PC-3 (cell line): ENCODE data around the gene EN2. TPM values are rescaled to one million over a fixed set of nuclear protein-coding genes. Genes with fewer than 3 reads are reported as not detected.

Source experiments
- ATAC-seq: fragments of 200-7000 bp; cut with Tn5 transposase; 2 replicates; pipeline ENCODE4 v1.9.1; 2020; ENCODE audit warnings: mild to moderate bottlenecking, moderate library complexity
- BruUV-seq: library from RNA; stranded (reverse); fragments of 400-500 nt; replicated peaks from 2 replicates; lab custom pipeline; 2021; lab: Mats Ljungman, UMichigan
- CTCF ChIA-PET: fragments of 300-600 bp; sonication (Branson Sonifier 250); formaldehyde crosslinking; loops from one replicate; lab custom pipeline; 2022; ENCODE audit warnings: antibody characterized with exemption; lab: Charles Lee
- POLR2A ChIA-PET: fragments of 300-600 bp; sonication (Branson Sonifier 250); formaldehyde crosslinking; loops from one replicate; lab custom pipeline; 2022; ENCODE audit warnings: antibody characterized with exemption; ENCODE audit not compliant: unreplicated experiment; lab: Charles Lee
- DNase-seq: peaks from one replicate; pipeline ENCODE4 v3.0.0-alpha.2; 2015
- H2AFZ ChIP-seq: fragments of 300-600 bp; sonication (generic); 2 replicates; pipeline ENCODE4 v1.6.0; 2016; ENCODE audit warnings: antibody characterized with exemption, low read length
- H3F3A ChIP-seq: fragments of 300-600 bp; sonication (generic); one replicate; pipeline ENCODE4 v1.6.0; 2017; ENCODE audit warnings: antibody characterized with exemption, low read length, control low read depth, mild to moderate bottlenecking; ENCODE audit not compliant: unreplicated experiment
- H3K27ac ChIP-seq: fragments of 300-600 bp; sonication (generic); 2 replicates; pipeline ENCODE4 v1.5.1; 2016; ENCODE audit warnings: mild to moderate bottlenecking, low read length
- H3K27me3 ChIP-seq: fragments of 300-600 bp; sonication (generic); 2 replicates; pipeline ENCODE4 v1.6.1; 2016; ENCODE audit warnings: low read length, mixed read lengths
- H3K36me3 ChIP-seq: fragments of 300-600 bp; sonication (generic); 2 replicates; pipeline ENCODE4 v1.6.1; 2016; ENCODE audit warnings: low read depth, mixed run types, low read length, mixed read lengths
- H3K4me1 ChIP-seq: fragments of 300-600 bp; sonication (generic); 2 replicates; pipeline ENCODE4 v1.5.1; 2016; ENCODE audit warnings: low read length; ENCODE audit not compliant: insufficient read depth
- H3K4me2 ChIP-seq: fragments of 300-600 bp; sonication (generic); 2 replicates; pipeline ENCODE4 v1.6.0; 2016; ENCODE audit warnings: low read length
- H3K4me3 ChIP-seq: fragments of 300-600 bp; sonication (generic); 2 replicates; pipeline ENCODE4 v1.5.1; 2016; ENCODE audit warnings: mild to moderate bottlenecking, low read length, mixed read lengths
- H3K79me2 ChIP-seq: fragments of 300-600 bp; sonication (generic); 2 replicates; pipeline ENCODE4 v1.6.1; 2017; ENCODE audit warnings: low read length, mixed read lengths
- H3K9ac ChIP-seq: fragments of 300-600 bp; sonication (generic); 2 replicates; pipeline ENCODE4 v1.6.0; 2016; ENCODE audit warnings: mild to moderate bottlenecking, low read length
- H3K9me2 ChIP-seq: fragments of 300-600 bp; sonication (generic); replicated peaks from 2 replicates; pipeline ENCODE4 v1.6.1; 2016; ENCODE audit warnings: mixed run types, low read length, mixed read lengths
- H3K9me3 ChIP-seq: fragments of 300-600 bp; sonication (generic); 2 replicates; pipeline ENCODE4 v1.6.1; 2016; ENCODE audit warnings: low read length, mixed read lengths
- H4K20me1 ChIP-seq: fragments of 300-600 bp; sonication (generic); 2 replicates; pipeline ENCODE4 v1.6.1; 2016; ENCODE audit warnings: low read length, mixed read lengths
- EZH2 ChIP-seq: fragments of 300-600 bp; sonication (generic); IDR thresholded peaks from one replicate; pipeline ENCODE4 v1.6.1; 2017; ENCODE audit warnings: antibody characterized with exemption, mild to moderate bottlenecking, low read length; ENCODE audit not compliant: unreplicated experiment
- EZH2phosphoT487 ChIP-seq: fragments of 300-600 bp; sonication (generic); IDR thresholded peaks from 2 replicates; pipeline ENCODE4 v1.6.1; 2018; ENCODE audit warnings: mild to moderate bottlenecking, antibody characterized with exemption, low read length, borderline replicate concordance
- intact Hi-C: fragments of 100-400 bp; cut with micrococcal nuclease; formaldehyde crosslinking; loops from 2 replicates; pipeline ENCODE4 v1.9.0; 2023
- total RNA-seq: library from RNA; depleted of rRNA; stranded (reverse); fragments of >200 nt; gene quantifications from 2 replicates; pipeline ENCODE4 v1.2.3, GENCODE V29; 2014
- TF ChIP-seq, protein P1 (sequence below): fragments of 300-600 bp; sonication (generic); conservative IDR thresholded peaks from 2 replicates; pipeline ENCODE4 v1.5.1; 2017; ENCODE audit warnings: antibody characterized with exemption, low read depth, mild to moderate bottlenecking, low read length

Gene EN2
- total RNA-seq, 1 experiment from 2014 or later: 2.3 TPM

DNA sequence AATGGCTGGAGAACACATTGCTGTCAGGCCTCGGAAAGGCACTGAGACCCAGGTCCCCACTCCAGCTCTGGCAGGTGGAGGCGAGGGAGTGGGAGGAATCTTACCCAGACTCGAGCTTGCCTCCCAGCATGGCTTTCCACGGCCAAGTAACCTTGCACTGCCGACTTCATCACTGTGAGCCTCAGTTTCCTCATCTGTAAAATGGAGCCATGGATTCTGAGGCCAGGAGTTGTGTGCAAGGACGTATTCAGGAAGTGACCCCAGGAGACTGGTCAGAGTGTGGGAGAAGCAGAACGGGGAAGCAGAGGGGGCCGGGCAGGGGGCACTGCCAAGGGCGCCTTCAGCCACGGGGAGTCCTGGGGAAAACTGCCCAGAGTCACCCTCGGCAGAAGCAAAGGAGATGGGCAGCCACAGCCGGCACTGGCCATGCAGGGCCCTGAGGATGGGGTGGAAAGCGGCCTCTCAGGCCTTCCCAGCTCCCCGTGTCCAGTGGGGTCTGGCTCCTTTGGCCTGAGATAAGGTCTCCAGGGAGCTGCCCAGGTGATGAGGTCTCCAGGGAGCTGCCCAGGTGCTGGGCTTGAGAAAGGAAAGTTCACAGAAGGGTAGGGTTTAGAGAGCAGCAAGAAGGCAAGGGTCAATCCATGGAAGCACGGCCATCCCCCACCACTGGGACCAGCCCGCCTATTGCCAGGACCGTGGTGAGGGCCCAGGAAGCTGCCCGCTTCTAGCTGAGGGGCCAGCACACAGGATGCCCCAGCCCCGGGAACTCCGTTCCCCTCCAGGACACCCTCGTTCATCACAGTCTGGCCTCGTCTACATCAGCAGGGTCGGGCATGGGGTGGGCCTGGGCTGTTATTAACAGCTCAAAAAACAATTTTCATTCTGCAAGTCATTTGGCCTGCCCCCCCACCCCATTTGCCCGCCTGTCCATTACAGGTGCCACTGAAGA, 34.3 kb upstream of the EN2 start:
- ATAC-seq (no peak), DNase-seq (no peak)
- CTCF ChIA-PET: no interaction called here
- no peaks in the 10 kb centered on the region for H3K36me3 ChIP-seq
- TF ChIP-seq EZH2: no peak
- no peak for TF ChIP-seq EZH2phosphoT487
- TF ChIP-seq, protein P1, sequence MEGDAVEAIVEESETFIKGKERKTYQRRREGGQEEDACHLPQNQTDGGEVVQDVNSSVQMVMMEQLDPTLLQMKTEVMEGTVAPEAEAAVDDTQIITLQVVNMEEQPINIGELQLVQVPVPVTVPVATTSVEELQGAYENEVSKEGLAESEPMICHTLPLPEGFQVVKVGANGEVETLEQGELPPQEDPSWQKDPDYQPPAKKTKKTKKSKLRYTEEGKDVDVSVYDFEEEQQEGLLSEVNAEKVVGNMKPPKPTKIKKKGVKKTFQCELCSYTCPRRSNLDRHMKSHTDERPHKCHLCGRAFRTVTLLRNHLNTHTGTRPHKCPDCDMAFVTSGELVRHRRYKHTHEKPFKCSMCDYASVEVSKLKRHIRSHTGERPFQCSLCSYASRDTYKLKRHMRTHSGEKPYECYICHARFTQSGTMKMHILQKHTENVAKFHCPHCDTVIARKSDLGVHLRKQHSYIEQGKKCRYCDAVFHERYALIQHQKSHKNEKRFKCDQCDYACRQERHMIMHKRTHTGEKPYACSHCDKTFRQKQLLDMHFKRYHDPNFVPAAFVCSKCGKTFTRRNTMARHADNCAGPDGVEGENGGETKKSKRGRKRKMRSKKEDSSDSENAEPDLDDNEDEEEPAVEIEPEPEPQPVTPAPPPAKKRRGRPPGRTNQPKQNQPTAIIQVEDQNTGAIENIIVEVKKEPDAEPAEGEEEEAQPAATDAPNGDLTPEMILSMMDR: no peak
- H3K4me2 ChIP-seq: no peak overlapping the region
- H3K27ac ChIP-seq: no peak overlapping the region
- no peaks in the 10 kb centered on the region for H3K79me2 ChIP-seq
- intact Hi-C loops: no loop called here
- no peaks in the 10 kb centered on the region for H3F3A ChIP-seq
- POLR2A ChIA-PET: no interaction called here
- no peak overlapping the region for H3K9ac ChIP-seq
- H2AFZ ChIP-seq: no peak overlapping the region
- H3K9me3 ChIP-seq: no peaks in the 10 kb centered on the region
- no peaks in the 10 kb centered on the region for H3K4me1 ChIP-seq
- H3K4me3 ChIP-seq: no peak overlapping the region
- no TSS peak for BruUV-seq
- H3K27me3 ChIP-seq: peaks cover 94% of the 10 kb centered on the region
- no peaks in the 10 kb centered on the region for H4K20me1 ChIP-seq
- H3K9me2 ChIP-seq: no peaks in the 10 kb centered on the region

GRCh38 chr7:155424301-155425010, 33.5 kb upstream of the EN2 start:
- Histone ChIP-seq H3K4me1 (no peaks in the 10 kb centered on the region), H3K4me3 (no peak overlapping the region), H4K20me1 (no peaks in the 10 kb centered on the region), H3K79me2 (no peaks in the 10 kb centered on the region), H3K36me3 (no peaks in the 10 kb centered on the region), H3F3A (no peaks in the 10 kb centered on the region), H3K27ac (no peak overlapping the region), H3K9me2 (no peaks in the 10 kb centered on the region), H3K9ac (no peak overlapping the region), H3K27me3 (peaks cover 94% of the 10 kb centered on the region), H3K9me3 (no peaks in the 10 kb centered on the region), H3K4me2 (no peak overlapping the region), H2AFZ (no peak overlapping the region)
- ChIA-PET POLR2A (no interaction called here), CTCF (no interaction called here)
- TF ChIP-seq EZH2phosphoT487 (no peak), EZH2 (no peak)
- TF ChIP-seq, protein P1: no peak
- DNase-seq: no peak
- ATAC-seq: no peak
- BruUV-seq: no TSS peak
- intact Hi-C loops: no loop called here

DNA sequence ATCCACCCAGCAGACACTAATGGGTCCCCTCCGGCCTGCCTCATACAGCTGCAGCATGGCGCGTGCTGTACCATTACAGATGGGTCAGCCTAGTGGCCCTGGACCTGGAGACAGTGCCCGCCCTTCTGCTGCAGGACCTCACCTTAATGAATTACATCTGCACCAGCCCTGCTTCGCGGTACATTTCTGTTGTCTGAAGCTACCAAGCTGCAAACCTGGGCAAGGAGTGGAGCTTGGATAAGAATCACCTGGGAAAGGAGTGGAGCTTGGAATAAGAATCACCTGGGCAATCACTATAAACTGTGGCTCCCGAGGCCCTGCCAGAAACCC, 33.0 kb upstream of the EN2 start:
- Histone ChIP-seq H3K27ac (no peak overlapping the region), H3K27me3 (peaks cover 94% of the 10 kb centered on the region), H3K9me3 (no peaks in the 10 kb centered on the region), H3K9ac (no peak overlapping the region), H4K20me1 (no peaks in the 10 kb centered on the region), H3K4me1 (no peaks in the 10 kb centered on the region), H3K4me2 (no peak overlapping the region), H3F3A (no peaks in the 10 kb centered on the region), H3K79me2 (no peaks in the 10 kb centered on the region), H2AFZ (no peak overlapping the region), H3K4me3 (no peak overlapping the region), H3K36me3 (no peaks in the 10 kb centered on the region), H3K9me2 (no peaks in the 10 kb centered on the region)
- intact Hi-C loops: no loop called here
- ATAC-seq (no peak), DNase-seq (no peak)
- TF ChIP-seq EZH2phosphoT487: no peak
- TF ChIP-seq EZH2: no peak
- TF ChIP-seq, protein P1: no peak
- ChIA-PET POLR2A (no interaction called here), CTCF (no interaction called here)
- no TSS peak for BruUV-seq
